GM18870 (cell line): ENCODE measurements around the gene ADSS2.
"Not testable (repeated sequence)": the region's sequence is repeated elsewhere in the genome, so short reads cannot be mapped to it uniquely, and the experiment has no call there.

Experiments used
- ATAC-seq: cut with Tn5 transposase; IDR thresholded peaks from one replicate; pipeline ENCODE4 v1.9.1; 2021; ENCODE audit warnings: moderate library complexity; ENCODE audit not compliant: unreplicated experiment

ADSS2 gene

GRCh38 chr1:244451539-244451950, at the start of gene ADSS2:
TSS of gene ADSS2 (minus strand) at chr1:244451909. CDS start at chr1:244451817, 92 bp downstream.
- ATAC-seq, result no peak

- not testable (repeated sequence) for ATAC-seq
These were observed 48.8 kb upstream of the ADSS2 start for GRCh38 chr1:244500515-244500914.

DNA sequence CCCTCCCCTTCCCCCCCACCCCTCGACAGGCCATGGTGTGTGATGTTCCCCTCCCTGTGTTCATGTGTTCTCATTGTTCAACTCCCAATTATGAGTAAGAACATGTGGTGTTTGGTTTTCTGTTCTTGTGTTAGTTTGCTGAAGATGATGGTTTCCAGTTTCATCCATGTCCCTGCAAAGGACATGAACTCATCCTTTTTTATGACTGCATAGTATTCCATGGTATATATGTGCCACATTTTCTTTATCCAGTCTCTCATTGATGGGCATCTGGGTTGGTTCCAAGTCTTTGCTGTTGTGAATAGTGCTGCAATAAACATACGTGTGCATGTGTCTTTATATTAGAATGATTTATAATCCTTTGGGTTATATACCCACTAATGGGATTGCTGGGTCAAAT, 47.8 kb upstream of the ADSS2 start:
- not testable (repeated sequence) for ATAC-seq

DNA sequence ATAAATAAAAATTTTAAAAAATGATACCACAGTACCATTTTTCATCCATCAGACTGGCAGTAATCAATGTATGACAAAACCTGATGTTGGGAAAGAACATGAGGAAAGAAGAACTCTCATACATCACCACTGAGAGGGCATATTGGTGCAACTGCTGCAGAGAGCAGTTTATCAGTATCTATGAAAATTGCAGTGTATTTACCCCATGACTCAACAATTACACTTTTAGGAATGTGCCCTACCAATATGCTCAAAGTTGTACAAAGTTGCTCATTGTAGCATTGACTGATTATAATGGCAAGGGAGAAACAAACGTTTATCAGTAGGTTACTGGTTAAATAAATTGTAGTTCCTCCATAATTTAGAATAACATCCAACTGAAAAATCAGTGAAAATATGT, 46.1 kb upstream of the ADSS2 start:
- no peak for ATAC-seq

DNA sequence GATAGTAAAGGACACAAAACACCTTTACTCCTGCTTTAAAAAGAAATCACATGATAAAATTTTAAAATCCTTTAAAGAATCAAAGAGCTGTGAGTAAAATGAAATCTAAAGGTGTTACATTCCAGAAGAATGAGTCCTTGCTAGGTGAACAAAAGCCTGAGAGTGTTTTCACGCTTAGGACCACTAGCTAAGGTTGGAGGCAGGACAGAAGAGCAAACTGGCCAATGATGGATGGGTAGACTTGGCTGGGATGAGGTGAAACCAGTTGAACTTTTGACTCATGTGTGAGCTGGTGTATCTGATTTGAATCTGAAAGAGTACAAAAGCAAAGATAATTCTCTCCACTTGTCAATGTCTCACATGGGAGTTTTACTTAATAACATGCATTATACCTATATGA, 44.5 kb upstream of the ADSS2 start:
- ATAC-seq, result no peak

DNA sequence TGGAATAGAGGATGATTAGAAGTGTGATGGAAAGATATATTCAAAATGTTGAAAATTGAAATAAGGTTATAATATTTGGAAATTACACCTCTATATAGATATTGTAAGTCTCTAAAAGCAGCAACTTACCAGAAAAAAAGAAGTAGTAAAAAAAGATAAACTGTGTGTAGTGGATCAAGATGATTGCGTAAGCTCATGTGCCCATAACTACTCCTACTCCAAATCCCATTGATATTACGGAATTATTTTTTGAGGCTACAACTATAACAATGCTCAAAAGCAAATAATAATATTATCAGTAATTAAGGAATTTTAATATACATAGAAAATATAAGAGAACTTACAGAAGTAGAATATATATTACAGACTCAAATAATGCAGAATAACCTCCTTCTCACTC, 42.9 kb upstream of the ADSS2 start:
- ATAC-seq, result no peak

DNA sequence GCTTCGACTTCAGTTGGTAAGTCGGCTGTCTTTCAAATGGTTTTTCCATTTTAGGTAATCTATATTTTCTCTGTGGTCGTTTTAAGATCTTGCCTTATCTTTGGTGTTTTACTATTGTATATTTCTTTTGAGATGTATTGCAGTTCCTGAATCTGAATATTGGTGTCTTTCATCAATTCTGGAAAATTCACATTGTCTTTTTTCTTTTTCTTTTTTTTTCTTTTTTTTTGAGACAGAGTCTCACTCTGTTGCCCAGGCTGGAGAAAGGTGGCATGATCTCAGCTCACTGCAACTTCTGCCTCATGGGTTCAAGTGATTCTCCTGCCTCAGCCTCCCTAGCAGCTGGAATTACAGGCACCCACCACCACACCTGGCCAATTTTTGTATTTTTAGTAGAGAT, 33.3 kb upstream of the ADSS2 start:
- ATAC-seq, result not testable (repeated sequence)

DNA sequence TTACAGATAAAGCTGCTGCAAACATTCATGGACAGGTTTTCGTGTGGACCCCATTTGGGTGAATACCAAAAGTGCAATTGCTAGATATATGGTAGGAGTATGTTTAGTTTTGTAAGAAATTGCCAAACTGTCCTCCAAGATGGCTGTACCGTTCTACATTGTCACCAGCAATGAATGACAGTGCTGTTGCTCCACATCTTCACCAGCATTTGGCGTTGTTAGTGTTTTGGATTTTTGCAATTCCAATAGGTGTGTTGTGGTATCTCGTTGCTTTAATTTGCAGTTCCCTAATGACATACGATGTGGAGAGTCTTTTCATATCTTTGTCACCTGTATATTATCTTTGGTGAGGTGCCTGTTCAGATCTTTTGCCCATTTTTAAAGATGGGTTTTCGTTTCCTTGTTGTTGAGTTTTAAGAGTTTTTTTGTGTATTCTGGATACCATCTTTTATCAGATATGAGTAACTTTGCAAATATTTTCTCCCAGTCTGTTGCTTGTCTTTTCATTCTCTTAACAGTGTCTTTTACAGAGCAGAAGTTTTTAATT, 21.4 kb upstream of the ADSS2 start:
- ATAC-seq, result no peak

DNA sequence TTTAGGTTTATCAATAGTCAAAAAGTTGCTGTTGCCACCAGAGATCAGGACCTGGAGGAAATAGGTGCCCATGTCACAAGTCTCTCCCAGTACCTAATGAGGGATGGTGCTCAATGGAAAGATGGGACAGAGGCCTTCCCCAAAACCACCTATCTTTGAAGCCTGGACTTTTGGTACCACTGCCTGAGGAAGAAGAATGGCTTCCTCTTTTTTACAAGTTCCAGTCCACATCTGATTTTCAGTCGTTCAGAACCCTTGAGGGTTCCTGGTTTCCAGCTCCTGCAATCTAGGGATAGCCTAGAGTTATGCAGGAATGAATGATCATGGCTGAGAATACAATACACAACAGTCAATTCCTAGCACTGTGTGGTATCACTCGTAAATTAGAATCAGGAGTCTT, 15.0 kb upstream of the ADSS2 start:
- no peak for ATAC-seq

GRCh38 chr1:244461245-244462071, 9.7 kb upstream of the ADSS2 start, which contains the start of gene CATSPERE:
TSS of gene CATSPERE (plus strand) at chr1:244461273. CDS start at chr1:244461430, 157 bp downstream.
- peak; percentile 91 for ATAC-seq

GRCh38 chr1:244460197-244460596, 8.5 kb upstream of the ADSS2 start:
- ATAC-seq, result no peak

- ATAC-seq, result no peak
These were observed 7.1 kb upstream of the ADSS2 start for GRCh38 chr1:244458781-244459180.

DNA sequence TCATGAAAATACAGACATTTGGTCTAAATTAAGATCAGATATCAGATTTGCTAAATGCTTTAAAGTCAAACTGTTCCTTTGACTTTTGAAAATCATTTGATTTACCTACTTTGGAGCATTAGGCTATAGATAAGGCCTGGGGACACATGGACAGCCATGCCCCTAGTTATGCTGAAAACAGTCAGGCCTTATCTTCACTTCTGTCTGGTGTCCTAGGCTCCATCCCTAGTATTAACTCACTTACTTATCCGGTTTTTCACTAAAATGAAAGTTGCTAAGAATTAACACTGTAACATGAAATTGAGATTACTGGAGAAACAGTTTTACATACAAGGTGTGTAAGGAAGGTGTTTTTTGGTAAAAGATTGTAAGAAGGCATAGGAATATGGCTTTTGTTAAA, 4.9 kb upstream of the ADSS2 start:
- ATAC-seq, result no peak

GRCh38 chr1:244454412-244454811, 2.7 kb upstream of the ADSS2 start:
- no peak for ATAC-seq

- peak; percentile 86 for ATAC-seq
These were observed 464 bp upstream of the ADSS2 start for GRCh38 chr1:244451951-244452795.

- ATAC-seq, result peak; percentile 27
These were observed 841 bp downstream of the ADSS2 start for GRCh38 chr1:244450597-244451538.

GRCh38 chr1:244449936-244450508, 1.7 kb downstream of the ADSS2 start:
- no peak for ATAC-seq

- ATAC-seq, result no peak
These were observed 3.3 kb downstream of the ADSS2 start for GRCh38 chr1:244448279-244449036.

GRCh38 chr1:244447552-244447951, 4.2 kb downstream of the ADSS2 start:
- no peak for ATAC-seq
